Stimulated activated CD8-positive, alpha-beta memory T cell treated with anti-CD3 and anti-CD28 coated beads, Interleukin-4, amount 100 ng/mL, for 4 hours (primary cell): Measurements from ENCODE around the gene ABCF2.

Experiments
- DNase-seq, 2 donors: peaks; one replicate each; pipeline ENCODE4 v3.0.0-alpha.2; 2020; ENCODE audit warnings: low read depth in 2 of 2, low spot score in 1 of 2

Gene ABCF2

DNA sequence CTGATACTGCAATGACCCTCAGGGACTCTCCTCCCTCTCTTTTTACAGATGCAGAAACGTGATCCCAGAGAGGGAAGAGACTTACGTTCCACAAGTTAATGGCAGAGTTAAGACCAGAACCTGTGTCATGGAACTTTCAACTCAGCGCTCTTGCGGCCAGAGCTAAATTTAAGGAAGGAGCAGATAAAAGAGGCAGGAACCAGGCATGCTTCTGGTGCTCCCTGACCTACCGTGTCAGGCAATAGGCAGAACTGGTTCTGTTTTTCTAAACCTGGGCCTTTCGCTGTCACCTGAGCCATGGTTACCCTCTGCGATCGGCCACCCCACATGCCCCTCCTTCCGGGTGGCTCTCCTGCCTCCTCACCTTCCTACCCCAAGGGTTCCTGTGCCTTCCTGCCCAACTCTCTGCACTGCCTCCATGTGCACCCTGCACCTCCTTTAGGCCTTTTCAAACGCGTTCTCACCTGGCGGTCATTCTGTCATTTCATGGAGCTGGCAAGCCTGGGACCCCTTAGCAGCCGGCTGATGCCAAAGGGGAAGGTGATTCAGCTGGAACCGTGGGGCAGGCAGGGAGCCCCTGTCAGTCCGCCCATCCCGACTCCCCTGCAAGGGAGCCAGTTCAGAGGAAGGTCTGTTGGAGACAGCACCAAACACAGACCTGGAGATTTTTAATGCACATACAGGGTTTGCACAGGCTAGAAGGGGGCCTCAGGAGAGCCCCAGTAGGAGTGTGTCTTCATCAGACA is 51.8 kb downstream of the ABCF2 start:
- DNase-seq: no peak

DNA sequence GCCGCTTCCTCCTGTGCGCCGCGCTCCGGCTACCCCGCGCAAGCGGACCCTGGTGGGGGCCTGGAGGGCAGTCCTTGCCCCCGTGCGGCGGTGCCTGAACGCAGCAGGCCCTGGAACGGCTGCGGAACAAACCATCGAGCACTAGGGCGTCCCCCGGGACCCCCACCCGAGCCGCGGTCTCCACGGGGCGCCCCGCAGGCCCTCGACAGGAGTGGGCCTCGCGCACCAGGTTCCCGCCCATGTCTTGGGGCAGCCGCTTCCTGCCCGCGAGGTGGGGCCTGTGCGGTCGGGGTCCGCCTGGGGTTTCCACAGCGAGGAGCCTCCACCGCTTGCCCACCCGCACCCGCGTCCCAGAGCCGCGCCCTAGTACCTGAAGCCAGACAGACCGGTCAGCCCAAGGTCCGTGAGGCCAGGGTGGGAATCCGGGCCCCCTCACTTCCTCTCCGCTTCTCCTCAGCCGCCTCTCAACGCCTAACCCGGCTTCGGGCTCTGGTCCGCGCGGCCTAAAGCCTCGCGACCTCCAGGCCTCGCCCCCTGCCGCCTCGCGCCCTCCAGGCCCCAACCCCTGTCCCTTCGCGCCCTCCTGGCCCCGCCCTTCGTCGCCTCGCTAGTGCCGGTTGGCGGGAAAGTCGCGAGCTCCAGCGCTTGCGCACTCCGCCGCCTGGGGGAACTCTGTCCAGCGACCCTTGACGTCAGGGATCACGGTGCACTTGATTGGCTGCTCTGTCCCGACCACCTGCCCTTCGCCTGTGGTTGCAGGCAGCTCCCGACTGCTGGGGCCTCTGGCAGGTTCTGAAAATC is 52.6 kb downstream of the ABCF2 start:
- DNase-seq: no peak

- no peak for DNase-seq
Measured at GRCh38 chr7:151173386-151174245, 53.4 kb downstream of the ABCF2 start.

DNA sequence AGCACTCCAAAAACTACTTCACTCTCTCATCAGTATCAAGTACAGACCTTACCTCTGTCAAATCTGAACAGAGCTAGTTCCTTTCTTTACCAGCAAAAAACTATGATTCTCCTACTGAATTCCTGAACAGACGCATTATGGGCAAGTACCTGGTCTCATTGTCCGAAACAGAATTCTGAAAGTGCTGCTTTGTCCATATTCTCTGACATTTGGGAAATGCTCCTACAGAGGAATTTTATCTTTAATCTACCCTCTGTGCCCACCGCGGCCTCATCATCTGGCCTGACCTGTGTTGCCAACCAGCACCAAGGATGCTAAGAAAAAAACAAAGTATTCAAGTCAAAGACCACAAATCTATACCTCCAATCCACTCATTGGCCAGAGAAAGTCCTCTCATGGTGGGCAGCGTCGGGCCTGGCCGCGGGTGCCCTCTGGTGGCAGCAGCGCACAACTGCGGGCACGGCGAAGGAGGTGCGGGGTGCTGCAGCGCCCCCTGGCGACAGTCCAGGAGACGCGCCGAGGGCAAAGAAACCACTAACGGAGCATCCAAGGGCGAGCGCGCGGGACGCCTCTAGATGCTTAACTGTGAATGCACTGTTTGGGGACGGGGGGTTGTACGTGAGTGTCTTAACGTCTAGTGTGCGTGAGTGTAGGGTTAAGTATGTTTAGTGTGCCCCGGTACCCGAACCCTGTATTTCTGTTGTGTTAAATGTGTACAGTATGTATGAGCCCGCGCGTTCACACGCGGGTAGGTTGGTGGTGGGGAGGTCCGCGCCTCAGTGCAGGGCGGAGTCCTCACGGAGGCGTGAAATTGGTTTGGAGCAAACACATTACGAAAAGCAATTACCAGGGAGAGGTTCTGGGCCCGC is 54.5 kb downstream of the ABCF2 start:
- peak; percentile 37 to 57 for DNase-seq

DNA sequence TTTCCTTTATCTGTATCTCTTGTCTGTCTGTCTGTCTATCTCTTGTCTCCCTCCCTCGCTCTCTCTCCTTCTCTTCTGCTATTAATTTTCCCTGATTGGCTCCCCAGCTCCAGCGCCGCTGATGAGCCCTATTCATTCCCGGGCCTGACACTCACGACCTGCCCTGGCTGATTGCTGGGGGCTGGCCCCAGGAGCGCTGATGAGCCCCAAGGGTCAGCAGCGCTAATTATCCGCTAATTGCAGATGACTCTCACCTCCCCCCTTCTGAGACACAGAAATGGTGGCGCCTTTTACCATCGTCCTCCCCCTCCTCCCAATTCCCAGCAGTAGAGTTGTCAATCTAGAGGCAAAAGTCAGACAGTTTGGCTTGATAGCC is 58.2 kb downstream of the ABCF2 start:
- no peak for DNase-seq

DNA sequence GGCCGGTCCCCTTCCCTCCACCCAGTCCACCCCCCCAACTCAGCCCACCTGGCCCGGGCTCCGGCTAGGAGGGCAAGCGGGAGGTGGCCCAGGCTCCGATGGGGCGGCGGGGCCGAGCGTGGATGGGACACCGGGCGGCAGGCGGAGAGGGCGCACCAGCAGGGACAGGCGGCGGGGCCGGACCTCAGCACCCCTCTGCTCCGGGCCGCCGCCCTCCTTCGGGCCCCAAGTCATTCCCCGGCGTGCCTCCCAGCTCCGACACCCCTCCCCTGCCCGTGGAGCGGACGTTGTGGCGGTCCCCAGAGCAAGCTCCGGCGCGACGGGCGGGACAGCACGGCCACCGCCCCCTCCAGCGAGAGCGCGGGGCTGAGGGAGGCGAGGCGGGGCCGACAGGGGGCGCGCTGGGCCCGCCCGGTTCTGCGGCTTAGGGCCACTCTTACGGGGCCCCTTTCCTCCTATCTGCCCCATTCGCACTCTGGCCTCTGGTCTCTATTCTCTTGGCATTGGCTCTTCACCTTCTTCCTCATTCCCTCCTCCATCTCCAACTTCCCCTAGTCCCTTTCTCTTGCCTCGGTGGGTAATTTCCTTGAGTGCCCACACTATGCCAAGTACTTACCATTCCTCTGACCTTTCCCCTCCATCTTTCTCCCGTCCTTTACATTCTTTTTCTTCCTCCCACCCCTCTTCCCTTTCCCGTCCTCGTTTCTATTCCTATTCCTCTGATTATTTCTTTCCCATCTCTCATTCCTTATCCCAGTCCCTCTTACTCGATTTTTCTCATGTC is 58.8 kb downstream of the ABCF2 start:
- peak in 1 of 2 donors; percentile 26 for DNase-seq

DNA sequence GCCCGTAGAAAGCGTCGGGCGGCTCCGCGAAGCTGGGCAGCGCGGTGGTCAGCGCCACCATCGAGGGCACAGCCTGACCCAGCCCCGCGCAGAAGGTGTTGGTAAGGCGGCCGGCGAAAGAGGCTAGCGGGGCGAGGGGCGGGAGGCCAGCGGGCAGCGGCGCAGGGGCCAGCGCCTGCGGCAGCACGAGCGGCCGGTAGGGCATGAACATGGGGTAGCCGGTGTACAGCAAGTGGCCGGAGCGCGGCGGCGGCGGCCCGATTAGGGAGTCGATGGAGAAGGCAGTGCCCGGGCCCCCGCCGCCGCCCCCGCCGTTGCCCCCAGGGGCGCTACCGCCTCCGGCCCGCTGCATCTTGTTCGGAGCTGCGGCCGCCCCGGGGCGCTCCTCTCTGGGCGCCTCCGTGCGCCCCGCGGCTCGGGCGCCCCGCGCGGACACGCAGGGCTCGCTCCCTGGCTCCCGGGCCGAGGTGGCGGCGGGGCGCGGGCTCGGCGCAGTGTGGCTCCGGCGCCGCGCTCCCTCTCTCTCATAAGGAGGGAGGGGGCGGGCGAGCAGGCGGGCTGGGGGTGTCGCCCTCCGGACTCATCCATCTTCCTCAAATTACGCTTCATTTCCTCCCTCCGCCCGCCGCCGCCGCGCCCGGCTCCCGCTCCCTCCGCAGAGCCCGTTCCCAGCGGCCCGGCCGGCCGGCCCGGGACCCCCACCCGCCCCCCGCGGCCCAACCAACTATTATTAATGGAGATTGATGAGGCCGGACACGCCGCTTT is 59.6 kb downstream of the ABCF2 start, which contains the start of gene GBX1:
TSS of gene GBX1 (minus strand) at position 498 of the 765 bp plus-strand sequence. CDS start at position 352, 146 bp downstream.
- DNase-seq: no peak

DNA sequence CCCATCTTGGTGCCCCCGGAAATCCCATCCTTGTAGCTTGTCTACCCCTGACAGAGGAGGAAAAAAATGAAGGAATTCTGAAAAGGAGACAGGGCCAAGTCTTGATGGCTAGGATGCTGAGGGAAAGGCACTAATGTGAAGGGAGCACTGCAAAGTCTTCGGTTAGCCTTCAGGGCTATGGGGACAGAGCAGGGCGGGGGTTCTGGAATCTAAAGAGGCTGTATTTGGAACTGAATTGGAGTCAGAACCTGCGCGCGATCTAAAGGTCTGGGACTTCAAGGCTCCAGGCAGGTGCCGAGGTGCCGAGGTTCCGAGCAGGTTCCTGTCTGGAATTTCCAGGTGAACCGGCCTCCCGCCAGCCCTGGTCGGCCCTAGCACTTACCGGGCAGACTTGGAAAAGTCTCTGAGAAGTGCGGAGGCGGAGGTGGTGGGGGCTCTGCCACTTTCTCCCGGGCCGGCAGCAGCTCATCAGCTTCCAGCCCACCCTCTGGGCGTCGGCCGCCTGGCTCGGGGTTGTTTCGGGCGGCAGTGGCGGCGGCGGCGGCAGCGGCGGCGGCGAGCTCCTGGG is 60.3 kb downstream of the ABCF2 start:
- DNase-seq: no peak
